NCI-H146 treated with DMSO at 0.1 percent for 48 hours (cell line): ENCODE measurements around the gene ALPP.

Experiments
- DNase-seq: peaks from one replicate; lab custom pipeline; 2025; ENCODE audit not compliant: unreplicated experiment; lab: John Stamatoyannopoulos, UW

Gene ALPP

DNA sequence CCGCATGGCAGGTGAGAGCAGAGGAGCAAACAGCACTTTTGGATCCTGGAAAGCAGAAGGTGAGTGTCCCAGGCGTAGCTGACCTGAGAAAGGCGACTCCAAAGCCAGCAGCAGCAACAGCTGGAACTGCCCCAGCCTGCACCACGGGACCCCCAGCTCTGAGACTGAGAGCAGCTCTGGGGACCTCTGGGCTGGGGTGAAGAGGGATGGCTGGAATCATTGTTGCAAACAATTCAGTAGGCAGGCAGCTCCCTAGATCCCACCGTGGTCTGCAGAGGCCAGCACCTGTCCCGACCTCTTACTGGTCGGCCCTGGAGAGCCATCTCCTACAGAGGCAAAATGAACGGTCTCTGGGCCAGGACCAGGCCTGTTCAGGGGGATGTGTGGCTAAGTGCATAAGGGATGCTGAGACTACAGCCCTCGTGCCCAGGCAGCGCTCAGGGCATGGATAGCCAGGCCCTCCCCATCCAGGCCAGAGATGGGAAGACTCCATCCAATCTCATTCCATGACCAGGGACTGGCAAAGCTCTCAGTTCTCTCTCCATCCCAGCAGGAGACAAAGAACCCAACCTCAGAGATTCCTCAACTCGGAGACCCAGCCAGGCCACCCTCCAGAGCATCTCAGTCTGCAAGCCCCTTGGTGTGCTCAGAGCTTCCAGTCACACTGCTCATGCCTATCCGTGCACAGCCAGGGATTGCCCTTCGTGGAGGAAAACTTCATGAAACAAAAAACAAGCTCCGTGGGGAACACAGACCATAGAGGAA is 38.2 kb upstream of the ALPP start:
- DNase-seq: no peak

DNA sequence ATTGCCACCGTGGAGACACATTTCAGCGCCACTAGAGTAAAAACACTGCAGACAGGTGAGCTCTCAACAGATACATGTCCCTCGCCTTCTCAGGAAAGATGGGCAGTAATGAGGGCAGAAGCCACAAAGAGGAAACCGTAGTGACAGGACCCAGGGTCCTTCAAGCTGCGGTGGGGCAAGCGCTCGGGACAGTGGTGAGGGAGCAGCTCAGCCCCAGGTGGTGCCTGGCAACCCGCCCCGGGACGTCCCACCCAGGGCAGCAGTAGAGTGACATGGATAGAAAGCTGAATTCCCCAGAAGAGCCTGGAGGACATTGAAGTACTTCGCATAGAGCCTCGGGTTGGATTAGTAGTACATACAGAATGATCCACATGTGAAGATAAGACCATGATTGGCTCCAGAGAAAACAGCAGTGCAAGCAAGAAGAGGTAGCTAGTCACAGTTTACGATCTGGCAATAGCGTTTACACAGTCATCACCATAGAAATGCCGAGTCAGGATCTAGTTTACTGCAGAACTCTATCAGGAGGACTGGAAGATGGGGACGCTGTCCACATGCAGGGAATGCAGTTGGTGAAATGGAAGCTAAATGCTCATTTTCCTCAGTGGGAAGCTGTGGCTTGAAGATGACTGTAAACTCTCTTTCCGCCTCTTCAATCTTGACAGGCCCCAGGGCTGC is 37.4 kb upstream of the ALPP start:
- no peak for DNase-seq

DNA sequence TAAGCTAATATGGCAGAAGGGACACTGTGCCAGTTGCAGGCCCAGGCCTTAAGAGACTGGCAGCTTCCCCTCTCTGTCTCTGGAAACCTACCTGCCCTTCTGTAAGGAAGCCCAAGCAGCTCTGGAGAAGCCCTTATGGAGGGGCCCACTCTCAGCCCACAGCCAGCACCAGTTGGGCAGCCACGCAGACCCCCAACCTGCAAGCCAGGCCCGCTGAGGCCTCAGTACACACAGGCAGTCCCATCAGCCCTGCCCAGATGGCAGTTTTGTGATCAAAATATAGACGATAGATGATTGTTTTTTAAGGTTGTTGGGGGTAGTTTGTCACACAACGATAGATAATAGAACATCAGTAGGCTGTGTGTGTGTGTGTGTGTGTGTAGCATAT is 36.8 kb upstream of the ALPP start:
- DNase-seq: no peak

DNA sequence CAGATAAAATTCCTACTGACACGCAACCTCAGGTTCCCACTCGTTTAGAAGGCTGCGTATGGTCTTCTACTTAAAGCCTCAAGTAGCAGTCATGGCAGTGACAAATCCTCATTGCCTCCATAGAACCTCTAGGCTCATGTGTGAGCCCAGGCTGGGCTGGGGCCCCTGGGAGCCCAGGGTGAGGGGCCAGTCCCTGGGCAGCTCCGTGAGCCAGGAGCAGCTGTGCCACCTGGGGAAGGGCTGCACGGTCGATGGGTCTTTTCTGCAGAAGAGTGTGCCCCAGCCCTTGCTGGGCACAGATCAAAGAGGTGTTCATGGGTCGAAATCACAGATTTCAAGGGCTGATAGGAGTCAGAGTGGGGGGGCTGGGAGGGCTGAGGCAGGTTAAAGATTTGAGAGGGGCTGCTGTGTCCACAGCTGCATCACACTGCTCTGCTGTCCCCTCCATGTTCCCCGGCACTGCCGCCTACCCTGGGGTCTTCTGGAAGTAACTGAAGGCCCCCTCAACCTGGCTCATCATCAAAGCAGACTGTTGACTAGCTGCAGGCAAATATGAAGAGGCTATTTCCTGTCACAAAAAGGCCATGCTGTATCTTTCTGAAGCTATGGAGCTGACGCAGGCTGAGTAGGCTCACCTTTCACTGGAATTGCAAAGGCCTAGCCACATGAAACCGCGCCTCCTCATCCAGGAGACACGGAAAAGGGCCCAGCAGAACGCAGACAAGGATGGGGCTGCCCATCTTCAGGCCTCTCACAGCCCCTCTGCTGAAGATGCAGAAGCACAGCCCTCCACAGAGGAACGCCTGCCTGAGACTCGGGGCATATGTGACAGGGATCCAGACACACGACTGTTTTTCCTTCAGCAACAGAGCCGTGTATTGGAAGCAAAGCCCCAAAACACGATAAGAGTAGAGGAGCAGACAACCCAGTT is 35.7 kb upstream of the ALPP start:
- no peak for DNase-seq

DNA sequence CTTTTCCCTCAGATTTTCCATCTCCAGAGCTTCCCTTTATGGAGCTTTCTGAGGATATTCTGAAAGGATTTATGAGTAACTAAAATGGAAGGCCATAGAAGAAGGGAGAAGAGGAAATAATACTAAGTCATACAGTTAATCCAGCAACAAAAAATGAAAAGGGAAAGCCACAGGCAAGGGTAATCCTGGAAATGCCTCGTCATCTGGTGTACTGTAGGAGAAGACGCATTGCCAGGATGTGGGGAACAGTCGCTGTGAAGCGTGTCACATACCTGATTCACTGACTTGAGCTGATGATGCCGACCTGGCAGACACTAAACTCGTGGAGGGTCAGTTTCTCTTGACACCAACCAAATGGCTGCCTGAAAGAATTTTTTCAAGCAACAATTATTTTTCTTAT is 34.7 kb upstream of the ALPP start:
- no peak for DNase-seq

DNA sequence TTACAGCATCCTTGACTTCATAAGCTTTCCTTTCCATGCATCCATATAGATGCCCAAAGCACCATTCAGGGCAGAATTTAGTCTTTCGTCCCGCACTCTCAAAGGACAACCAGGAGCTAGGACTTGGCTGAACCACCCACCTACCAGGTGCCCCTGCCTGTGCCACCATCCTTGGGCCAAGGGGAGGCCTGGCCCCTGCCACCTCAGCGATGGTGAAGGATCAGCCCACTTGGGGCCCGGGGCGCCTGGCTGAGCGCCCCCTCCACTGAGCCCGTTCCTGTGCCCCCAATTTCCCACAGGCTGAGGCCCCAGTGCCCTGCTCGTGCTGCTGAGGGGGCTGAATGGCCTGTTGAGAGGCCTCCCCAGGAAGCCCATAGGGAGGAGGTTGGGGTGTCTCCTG is 33.3 kb upstream of the ALPP start:
- DNase-seq: no peak

DNA sequence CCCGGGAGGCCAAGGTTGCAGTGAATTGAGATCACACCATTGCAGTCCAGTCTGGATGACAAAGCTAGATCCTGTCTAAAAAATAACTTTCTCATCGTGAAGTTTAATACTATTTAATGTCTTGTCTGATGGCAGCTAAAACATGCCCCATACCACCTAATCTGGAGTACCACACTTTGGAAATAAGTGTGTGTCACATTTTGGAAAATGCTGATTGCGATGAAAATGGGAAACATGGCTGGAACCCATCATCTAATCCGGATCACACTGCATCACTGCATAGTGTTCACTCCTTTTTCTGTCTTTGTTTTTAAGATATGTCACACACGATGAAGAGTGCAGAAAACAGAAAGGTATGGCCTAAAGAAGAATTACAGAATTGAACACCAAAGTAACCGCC is 31.2 kb upstream of the ALPP start:
- DNase-seq: no peak

DNA sequence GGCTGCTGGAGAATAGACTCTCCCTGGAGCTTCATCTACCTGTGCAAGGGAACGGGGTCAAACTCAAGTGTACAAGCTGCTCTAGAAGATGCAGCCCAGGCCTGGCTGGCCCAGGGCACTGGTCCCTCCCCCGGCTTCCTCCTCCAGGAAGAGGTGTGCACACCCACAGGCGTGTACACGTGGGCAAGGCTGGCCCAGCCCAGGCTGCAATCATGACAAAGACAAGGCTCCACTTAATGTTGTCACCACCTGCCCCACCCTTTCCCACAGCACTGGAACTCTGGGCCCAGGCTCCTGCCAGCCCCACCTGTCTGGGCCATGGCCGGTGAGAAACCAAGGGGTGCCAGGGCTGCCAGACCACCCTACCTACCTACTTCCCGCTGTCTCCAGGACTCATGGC is 29.6 kb upstream of the ALPP start:
- no peak for DNase-seq

DNA sequence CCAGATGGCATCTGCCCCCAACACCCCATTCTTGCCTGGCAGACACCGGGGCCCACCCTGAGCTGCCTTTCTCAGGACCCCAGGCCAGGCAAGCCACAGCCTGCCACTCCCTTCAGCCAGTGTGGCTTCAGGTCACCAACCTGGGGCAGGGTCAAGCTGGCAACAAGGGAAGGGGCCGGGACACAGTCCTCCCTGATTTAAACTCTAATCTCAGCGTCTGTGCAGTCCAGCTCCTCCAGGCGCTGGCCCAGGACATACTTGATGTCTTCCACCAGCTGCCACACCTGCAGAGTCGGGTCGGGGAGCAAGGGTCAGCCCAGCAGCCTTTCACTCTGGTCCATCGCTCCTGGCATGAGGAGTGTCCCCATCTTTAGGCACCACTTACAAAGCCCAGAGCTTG is 29.0 kb upstream of the ALPP start:
- DNase-seq: no peak

DNA sequence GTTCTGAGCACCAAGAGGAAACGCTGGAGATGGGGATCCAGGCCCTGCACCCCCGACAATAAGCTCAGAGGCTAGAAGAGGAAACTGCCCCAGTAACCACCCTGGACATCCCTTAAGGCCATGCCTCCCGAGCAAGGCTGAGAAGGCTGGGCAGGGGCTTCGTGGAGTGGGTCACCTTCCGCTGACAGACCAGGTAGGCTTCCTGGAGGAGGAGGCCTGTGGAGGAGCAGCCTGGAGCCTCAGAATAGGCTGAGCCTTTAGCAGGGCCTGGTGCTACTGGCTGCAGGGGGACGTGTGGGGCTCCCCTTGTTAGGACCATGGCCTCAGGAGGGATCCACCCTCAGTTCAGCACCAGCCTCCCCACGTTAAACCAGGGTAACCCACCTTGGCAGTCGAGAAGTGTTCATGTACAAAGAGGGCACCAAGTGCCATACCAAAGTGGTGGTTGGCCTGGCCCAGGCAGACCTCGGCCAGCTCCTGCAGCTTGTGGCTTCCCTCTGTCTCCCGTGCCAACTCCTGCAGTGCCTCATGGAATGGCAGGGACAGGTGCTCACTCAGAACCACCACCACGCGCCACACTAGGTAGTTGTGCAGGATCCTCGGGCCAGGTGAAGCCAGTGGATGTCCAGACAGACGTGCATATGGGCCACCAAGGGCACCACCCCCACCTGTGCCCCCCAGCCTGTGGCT is 28.5 kb upstream of the ALPP start:
- no peak for DNase-seq

DNA sequence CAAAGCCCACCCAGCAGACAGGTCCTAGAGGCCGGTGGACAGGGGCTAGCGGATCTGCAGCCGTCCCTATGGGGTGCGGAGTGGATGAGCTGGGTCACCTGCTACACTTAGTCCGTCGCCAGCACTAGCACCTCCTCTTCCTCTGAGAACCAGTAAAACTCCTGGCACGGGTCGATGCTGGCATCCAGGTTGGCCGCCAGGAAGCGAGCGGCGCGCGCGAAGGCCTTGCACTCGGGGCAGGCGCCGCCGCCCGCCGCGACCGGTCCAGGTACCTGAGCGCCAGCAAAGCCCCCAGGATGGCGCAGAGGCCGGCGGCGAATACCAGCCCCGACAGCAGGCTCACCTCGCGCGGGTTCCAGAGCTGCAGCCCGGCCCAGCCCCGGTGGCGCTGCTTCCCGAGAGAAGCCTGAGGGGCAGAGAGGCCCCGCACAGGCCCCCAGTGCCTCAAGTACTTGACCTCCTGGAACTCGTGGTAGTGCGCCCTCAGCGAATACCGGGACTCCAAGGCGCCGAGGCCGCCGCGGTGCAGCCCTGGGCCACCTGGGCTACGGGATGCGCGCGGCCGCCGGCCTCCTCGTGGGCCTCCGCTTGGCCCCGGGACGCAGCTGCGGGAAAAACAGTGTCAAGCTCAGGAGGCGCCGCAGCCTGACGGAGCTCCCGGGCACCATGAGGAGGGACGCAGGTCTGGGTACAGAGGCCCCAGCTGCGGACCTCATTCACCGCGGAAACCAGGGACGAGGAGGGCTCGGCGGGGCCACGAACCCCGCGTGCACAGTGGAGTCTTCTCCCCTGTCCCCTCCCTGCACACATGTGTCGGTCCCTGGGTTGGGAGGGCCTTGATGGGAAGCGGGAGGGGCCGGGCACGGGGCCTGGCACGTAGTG is 27.5 kb upstream of the ALPP start:
- DNase-seq: no peak

DNA sequence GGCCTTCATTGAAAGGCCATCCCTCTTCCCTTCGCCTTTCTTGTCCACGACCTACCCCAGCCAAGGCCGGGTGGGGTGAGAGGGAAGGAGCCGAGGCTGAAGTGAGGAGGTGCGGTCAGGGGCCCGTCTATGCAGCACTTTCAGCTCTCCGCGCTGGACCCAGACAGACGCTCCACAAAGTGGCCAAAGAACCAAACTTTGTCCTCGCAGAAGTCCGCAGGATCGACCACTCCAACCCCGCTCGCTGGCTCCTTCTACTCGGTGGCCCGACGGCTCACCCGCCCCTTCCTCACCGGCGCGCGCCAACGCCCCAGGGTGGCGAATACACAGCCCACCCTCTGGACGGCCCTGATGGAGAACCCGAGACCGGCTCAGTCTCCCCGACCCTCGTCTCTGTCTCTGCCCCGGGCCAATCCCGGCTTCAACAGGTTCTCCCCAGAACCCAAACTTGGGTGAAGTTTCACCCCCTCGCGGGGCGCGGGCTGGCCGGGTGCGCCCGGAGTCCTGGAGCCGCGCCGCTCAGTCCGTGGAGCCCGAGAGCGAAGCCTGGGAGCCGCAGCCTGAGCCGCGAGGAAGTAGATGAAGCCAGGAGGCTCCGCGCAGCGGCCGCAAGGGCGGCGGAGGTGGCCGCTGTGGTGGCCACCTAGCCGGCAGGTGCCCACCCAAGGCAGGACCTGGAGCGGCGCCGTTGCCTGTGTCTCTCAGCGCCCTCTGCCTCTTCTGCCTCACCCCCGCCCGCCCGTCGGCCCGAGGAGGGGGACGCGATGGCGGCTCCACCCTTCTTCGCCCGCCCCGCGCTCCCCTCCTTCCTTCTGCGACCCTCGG is 26.7 kb upstream of the ALPP start:
- DNase-seq: no peak

DNA sequence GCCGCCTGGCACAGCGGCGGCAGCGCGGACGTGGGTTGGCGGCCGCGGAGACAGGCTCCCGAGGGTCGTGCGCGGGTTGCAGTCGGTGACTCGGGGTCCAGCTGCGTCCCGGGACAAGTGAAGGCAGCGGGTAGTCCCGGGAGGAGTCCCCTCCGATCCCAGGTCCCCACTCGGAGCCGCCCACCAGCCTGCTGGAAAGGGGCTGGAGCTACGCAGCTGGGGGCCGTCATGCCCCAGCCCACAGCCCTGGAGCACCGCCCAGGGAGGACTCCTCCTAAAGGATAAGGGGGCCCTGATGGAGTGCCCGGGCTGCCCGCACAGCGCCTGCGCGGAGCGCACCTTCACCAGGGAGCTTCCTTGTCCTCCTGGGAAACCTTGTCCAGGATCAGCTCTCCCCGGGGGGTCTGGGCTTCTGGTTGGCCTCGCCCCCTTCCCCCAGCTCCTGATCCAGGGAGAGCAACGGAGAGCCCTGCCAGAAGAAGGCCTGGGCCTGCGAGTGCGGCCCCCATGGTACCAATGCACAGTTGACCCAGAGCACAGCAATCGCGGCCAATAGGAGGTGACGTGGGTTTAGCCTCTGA is 25.9 kb upstream of the ALPP start:
- DNase-seq: no peak

DNA sequence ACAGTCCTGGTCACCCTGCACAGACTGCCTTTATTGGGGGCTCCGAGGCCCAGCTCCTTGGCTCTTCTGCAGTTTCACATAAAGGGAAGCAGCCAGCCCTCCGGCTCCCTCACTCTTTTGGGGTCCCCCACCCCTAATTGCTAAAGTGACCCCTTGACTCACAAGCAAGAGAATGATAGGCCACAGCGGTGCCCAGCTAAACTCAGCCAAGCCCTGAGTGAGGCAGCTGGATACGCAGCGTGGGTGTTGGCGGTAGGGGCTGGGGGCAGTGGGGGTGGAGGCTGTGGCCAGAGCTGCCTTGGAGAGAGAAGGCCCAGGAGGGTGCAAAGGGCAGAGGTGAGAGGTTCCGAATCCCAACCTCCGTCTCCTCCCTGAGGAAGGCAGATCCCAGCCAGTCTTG is 25.5 kb upstream of the ALPP start:
- no peak for DNase-seq

DNA sequence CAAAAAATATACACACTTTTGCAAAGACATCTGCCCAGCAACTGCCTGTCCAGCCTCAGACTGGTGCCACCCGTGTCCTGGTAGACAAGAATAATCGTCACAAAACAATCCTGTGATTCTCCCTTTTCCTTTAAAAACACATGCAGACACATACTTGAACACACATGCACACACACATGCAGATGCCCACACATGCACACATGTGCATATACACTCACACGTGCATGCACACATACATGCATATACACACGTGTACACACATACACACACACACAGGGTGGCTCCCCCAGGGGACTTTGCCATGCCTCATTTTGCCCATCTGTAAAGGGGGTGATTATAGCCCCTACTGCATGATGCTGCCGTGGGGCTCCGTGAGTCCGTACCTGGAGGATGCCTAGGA is 24.9 kb upstream of the ALPP start:
- DNase-seq: no peak

DNA sequence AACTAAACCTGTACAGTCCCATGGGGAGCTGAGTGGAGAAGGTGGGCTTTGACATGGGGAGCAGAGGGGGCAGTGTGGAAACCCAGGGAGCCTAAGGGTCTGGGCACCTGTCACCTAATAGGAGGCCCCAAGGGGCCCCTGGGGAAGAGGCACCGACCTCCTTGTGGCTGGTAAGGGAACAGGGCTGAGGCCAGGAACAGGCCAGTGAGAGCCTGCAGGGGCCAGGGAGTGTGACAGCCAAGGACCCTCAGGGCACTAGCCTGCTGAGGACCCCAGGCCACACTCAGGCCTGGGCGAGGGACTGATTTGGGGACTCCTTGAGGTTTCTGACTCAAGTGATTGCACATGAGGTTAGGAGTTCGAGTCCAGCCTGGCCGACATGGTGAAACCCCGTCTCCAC is 24.5 kb upstream of the ALPP start:
- DNase-seq: no peak

DNA sequence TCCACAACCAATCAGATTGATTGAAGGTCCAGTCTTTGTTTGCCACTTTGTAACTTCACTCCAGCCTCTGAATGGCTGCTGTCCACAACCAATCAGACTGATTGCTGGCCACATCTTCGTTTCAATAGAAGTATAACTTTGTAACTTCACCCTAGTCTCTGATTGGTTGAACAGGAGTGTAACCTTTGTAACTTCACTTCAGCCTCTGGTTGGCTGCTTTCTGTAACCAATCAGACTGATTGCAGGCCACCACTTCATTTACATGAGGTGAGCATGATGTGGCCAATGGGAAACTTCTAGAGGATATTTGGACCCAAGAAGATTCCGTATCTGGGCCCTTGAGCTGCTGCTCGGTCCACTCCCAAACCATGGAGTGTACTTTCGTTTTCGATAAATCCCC is 16.9 kb upstream of the ALPP start:
- DNase-seq: no peak

DNA sequence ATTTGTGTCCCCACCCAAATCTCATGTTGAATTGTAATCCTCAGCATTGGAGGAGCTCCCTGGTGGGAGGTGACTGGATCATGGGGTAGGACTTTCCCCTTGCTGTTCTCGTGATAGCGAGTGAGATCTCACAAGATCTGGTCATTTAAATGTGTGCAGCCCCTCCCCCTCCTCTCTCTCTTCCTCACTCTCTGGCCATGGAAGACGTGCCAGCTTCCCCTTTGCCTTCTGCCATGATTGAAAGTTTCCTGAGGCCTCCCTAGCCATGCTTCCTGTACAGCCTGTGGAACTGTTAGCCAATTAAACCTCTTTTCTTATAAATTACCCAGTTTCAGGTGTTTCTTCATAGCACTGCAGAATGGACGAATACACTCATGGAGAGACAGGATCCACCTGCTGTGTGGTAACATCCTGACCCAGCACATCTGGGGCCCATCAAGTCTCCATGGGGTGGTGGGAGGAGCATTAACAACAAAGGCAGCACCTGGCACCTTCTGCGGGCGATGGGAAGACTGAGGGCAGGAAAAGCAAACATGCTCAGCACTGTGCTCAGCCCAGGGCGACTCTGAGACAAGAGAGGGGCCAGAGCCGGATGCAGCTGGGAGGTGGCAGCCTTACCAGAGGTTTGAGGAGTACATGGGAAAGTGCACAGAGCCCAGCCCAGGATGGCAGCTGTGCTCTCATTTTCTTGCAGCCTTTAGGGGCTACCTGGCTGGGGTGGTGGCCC is 16.2 kb upstream of the ALPP start:
- no peak for DNase-seq
